OCI-M1 (cell line): Measurements from ENCODE around the gene KIAA0319L.
"Not testable (repeated sequence)": the region's sequence is repeated elsewhere in the genome, so short reads cannot be mapped to it uniquely, and the experiment has no call there.

Source experiments
- DNase-seq: peaks from one replicate; lab custom pipeline; 2025; lab: John Stamatoyannopoulos, UW

The KIAA0319L gene

GRCh38 chr1:35580949-35581388 is 23.8 kb upstream of the KIAA0319L start:
- DNase-seq = no peak

GRCh38 chr1:35577071-35577998 is 20.1 kb upstream of the KIAA0319L start:
- no peak for DNase-seq

GRCh38 chr1:35576766-35577070 is 19.5 kb upstream of the KIAA0319L start:
- DNase-seq = not testable (repeated sequence)

- peak; percentile 54 for DNase-seq
Measured at GRCh38 chr1:35576061-35576765, 19.0 kb upstream of the KIAA0319L start.

- no peak for DNase-seq
Measured at GRCh38 chr1:35575416-35575958, 18.3 kb upstream of the KIAA0319L start.

GRCh38 chr1:35574655-35575415 is 17.6 kb upstream of the KIAA0319L start:
- no peak for DNase-seq

- DNase-seq = no peak
Measured at GRCh38 chr1:35574125-35574654, 17.0 kb upstream of the KIAA0319L start.

GRCh38 chr1:35573198-35574124 is 16.3 kb upstream of the KIAA0319L start, which contains the start of gene TFAP2E:
TSS of gene TFAP2E (plus strand) at chr1:35573314. CDS start at chr1:35573578, 264 bp downstream.
- no peak for DNase-seq

GRCh38 chr1:35572296-35572695 is 15.1 kb upstream of the KIAA0319L start:
- no peak for DNase-seq

- DNase-seq = no peak
Measured at GRCh38 chr1:35571263-35571662, 14.1 kb upstream of the KIAA0319L start.

GRCh38 chr1:35570589-35571137 is 13.5 kb upstream of the KIAA0319L start:
- no peak for DNase-seq

- DNase-seq = no peak
Measured at GRCh38 chr1:35569936-35570335, 12.7 kb upstream of the KIAA0319L start.

- DNase-seq = peak; percentile 79
Measured at GRCh38 chr1:35568975-35569395, 11.8 kb upstream of the KIAA0319L start.

- DNase-seq = no peak
Measured at GRCh38 chr1:35567947-35568558, 10.8 kb upstream of the KIAA0319L start.

- DNase-seq = no peak
Measured at GRCh38 chr1:35565742-35566133, 8.5 kb upstream of the KIAA0319L start.

- DNase-seq = no peak
Measured at GRCh38 chr1:35564884-35565741, 7.9 kb upstream of the KIAA0319L start.

- DNase-seq = peak; percentile 81
Measured at GRCh38 chr1:35564037-35564883, 7.1 kb upstream of the KIAA0319L start.

- DNase-seq = no peak
Measured at GRCh38 chr1:35563166-35563565, 6.0 kb upstream of the KIAA0319L start.
